ENCODE data around the gene STRADA.

DNA sequence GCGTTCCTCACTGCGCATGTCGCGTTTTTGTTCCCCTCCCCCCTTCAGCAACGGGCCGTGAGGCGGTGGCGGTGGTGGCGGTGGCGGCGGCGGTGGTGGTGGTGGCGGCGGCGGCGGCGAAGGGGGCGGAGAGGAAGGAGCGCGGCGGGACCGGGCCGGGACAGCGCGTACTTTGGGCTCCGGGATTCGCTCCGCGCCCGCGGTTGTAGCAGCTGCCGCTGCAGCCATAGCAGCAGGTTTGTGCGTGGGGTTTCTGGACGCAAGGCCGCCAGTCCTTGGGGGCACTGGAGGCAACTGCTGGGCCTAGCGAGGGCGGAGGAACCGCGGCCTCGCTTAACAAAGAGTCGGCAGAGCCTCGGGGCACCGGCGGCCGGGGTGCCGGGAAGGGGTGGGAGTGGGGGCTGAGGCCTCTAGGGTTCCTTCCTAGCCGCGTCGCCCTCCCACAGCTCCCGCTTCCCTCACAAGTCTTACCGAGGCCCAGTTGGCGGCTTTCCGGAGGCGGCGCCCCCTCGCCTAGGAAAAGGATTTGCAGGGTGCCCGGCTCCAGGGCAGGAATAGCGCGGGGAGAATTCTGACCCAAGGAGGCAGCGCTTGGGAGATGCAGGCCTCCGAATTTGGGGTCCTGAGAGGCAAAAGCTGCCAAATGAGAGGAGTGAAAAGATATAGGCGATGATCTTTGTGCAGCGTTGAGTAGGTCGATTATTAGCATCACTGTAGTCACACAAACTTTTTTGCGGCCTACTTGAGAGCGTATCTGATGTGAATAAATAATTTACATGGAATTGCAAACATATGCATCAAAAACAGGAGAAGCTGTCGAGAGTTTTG is 32.8 kb upstream of the STRADA start, which contains the start of gene DDX42:
- TF ChIP-seq GATA2 (IDR thresholded peaks at IDR 0.05; ENCODE audit: low read depth, low read length), result no peak
- TF ChIP-seq GATA3 (IDR thresholded peaks at IDR 0.05; ENCODE audit: low read depth, low read length), result no peak

Measured in SH-SY5Y (cell line).